K562 (cell line): Measurements from ENCODE around the gene RIT1. TPM values are rescaled to one million over a fixed set of nuclear protein-coding genes. Genes with fewer than 3 reads are reported as not detected.

Experiments used
- ARID2 ChIP-seq: fragments of 450-650 bp; IDR thresholded peaks from 2 replicates; pipeline ENCODE4 v1.6.1; 2017; ENCODE audit warnings: antibody characterized with exemption, mild to moderate bottlenecking
- CBX3 ChIP-seq, 2 experiments: IDR thresholded peaks; 1 replicate in 1 of 2; 2 replicates in 1 of 2; pipeline ENCODE4 v1.6.1; 2012; ENCODE audit warnings: inconsistent platforms in 2 of 2, low read length in 2 of 2, borderline replicate concordance in 1 of 2, control low read depth in 1 of 2
- CEBPG ChIP-seq, 3 experiments: fragments of 200-800 bp in 1 of 3; sonication (Bioruptor generic) in 1 of 3; sonication (generic) in 1 of 3; formaldehyde crosslinking in 1 of 3; IDR thresholded peaks in 2 of 3; conservative IDR thresholded peaks in 1 of 3; 2 replicates each; pipeline versions ENCODE4 v1.6.1 to v1.8.0; 2016 to 2022; ENCODE audit warnings: missing compliant biosample characterization in 2 of 3, missing genetic modification characterization in 2 of 3, mild to moderate bottlenecking in 1 of 3, missing genetic modification reagents in 1 of 3
- HDGF ChIP-seq: fragments of 450-650 bp; IDR thresholded peaks from 2 replicates; pipeline ENCODE4 v1.6.1; 2016
- ILF3 ChIP-seq: fragments of 450-650 bp; IDR thresholded peaks from 2 replicates; pipeline ENCODE4 v1.6.1; 2018; ENCODE audit warnings: antibody characterized with exemption, mild to moderate bottlenecking, moderate library complexity, borderline replicate concordance
- MAFK ChIP-seq: IDR thresholded peaks from 2 replicates; pipeline ENCODE4 v1.6.1; 2011; ENCODE audit warnings: low read length, improper control_type of control experiment
- MCM2 ChIP-seq: fragments of 450-650 bp; IDR thresholded peaks from 2 replicates; pipeline ENCODE4 v1.6.1; 2017; ENCODE audit warnings: low read depth, mild to moderate bottlenecking
- MECOM ChIP-seq: fragments of 250-450 bp; sonication (Bioruptor Pico); IDR thresholded peaks from 2 replicates; pipeline ENCODE4 v1.8.0; 2022; ENCODE audit warnings: inconsistent platforms
- NFE2L1 ChIP-seq: fragments of 450-650 bp; IDR thresholded peaks from 2 replicates; pipeline ENCODE4 v1.6.1; 2016; ENCODE audit warnings: missing genetic modification characterization, low read depth, mild to moderate bottlenecking, missing compliant biosample characterization, moderate library complexity, borderline replicate concordance
- SAFB ChIP-seq: fragments of 200-400 bp; formaldehyde crosslinking; IDR thresholded peaks from 2 replicates; pipeline ENCODE4 v1.6.1; 2017; ENCODE audit warnings: low read depth, low read length, borderline replicate concordance
- SMAD4 ChIP-seq: fragments of 250-450 bp; sonication (Bioruptor Pico); conservative IDR thresholded peaks from 2 replicates; pipeline ENCODE4 v1.8.0; 2021; ENCODE audit warnings: inconsistent platforms, mild to moderate bottlenecking, moderate library complexity
- SMARCE1 ChIP-seq: fragments of 450-650 bp; IDR thresholded peaks from 2 replicates; pipeline ENCODE4 v1.7.1; 2016; ENCODE audit warnings: mild to moderate bottlenecking
- SRSF9 ChIP-seq: fragments of 200-400 bp; formaldehyde crosslinking; IDR thresholded peaks from 2 replicates; pipeline ENCODE4 v1.6.1; 2017; ENCODE audit warnings: low read depth, low read length, borderline replicate concordance
- STAT5A ChIP-seq: IDR thresholded peaks from 2 replicates; pipeline ENCODE4 v1.6.1; 2012; ENCODE audit warnings: low read length, inconsistent platforms, borderline replicate concordance
- TEAD2 ChIP-seq: fragments of 450-650 bp; IDR thresholded peaks from 2 replicates; pipeline ENCODE4 v1.6.1; 2016; ENCODE audit warnings: missing genetic modification characterization, control low read depth, missing compliant biosample characterization
- ZBTB7A ChIP-seq: IDR thresholded peaks from 2 replicates; pipeline ENCODE4 v1.6.1; 2011; ENCODE audit warnings: low read depth, mild to moderate bottlenecking, low read length, moderate library complexity, borderline replicate concordance; ENCODE audit not compliant: control insufficient read depth
- ZNF57 ChIP-seq: fragments of 450-650 bp; formaldehyde crosslinking; IDR thresholded peaks from 2 replicates; pipeline ENCODE4 v1.4.0; 2020; ENCODE audit warnings: mild to moderate bottlenecking, moderate library complexity
- polyA plus RNA-seq, 8 experiments: library from polyadenylated mRNA; depleted of rRNA in 4 of 8; stranded (reverse) in 5 of 8; unstranded in 3 of 8; fragments of >200 nt; fragmentation: Nextera tagmentation in 2 of 8; fragmentation: Illumina TruSeq in 1 of 8; extraction: Ambion mirVana in 2 of 8; extraction: Trizol in 1 of 8; gene quantifications; 2 replicates each; pipeline versions ENCODE4 v1.2.1 to v1.2.3, GENCODE V29; 2011 to 2014; ENCODE audit warnings: inconsistent platforms in 1 of 8, missing spikeins in 1 of 8
- total RNA-seq, 7 experiments: library from RNA; depleted of rRNA in 6 of 7; stranded (reverse); fragments of >200 nt in 6 of 7; fragmentation: Illumina TruSeq in 2 of 7; extraction: Trizol in 2 of 7; gene quantifications; 2 replicates each; pipeline versions ENCODE4 v1.2.1 to v1.2.3, GENCODE V29; 2011 to 2021; ENCODE audit warnings: low replicate concordance in 1 of 7
- TF ChIP-seq, protein P1 (sequence below), 2 experiments: fragments of 450-650 bp; IDR thresholded peaks; 2 replicates each; pipeline ENCODE4 v1.6.1; 2018; ENCODE audit warnings: mild to moderate bottlenecking in 2 of 2, low read depth in 1 of 2; ENCODE audit not compliant: partially characterized antibody in 2 of 2
- TF ChIP-seq, protein P2 (sequence below): IDR thresholded peaks from 2 replicates; pipeline ENCODE4 v1.6.1; 2014; ENCODE audit warnings: antibody characterized with exemption
- TF ChIP-seq, protein P3 (sequence below): IDR thresholded peaks from 2 replicates; pipeline ENCODE4 v1.6.1; 2016; ENCODE audit warnings: missing genetic modification characterization, missing compliant biosample characterization

Gene RIT1
- total and polyA plus RNA-seq, 9 of the 15 experiments (the other 6 are each of a cell fraction or from before 2014, with no cell fraction given): 13.5 to 57.6 (median 22.9) TPM

DNA sequence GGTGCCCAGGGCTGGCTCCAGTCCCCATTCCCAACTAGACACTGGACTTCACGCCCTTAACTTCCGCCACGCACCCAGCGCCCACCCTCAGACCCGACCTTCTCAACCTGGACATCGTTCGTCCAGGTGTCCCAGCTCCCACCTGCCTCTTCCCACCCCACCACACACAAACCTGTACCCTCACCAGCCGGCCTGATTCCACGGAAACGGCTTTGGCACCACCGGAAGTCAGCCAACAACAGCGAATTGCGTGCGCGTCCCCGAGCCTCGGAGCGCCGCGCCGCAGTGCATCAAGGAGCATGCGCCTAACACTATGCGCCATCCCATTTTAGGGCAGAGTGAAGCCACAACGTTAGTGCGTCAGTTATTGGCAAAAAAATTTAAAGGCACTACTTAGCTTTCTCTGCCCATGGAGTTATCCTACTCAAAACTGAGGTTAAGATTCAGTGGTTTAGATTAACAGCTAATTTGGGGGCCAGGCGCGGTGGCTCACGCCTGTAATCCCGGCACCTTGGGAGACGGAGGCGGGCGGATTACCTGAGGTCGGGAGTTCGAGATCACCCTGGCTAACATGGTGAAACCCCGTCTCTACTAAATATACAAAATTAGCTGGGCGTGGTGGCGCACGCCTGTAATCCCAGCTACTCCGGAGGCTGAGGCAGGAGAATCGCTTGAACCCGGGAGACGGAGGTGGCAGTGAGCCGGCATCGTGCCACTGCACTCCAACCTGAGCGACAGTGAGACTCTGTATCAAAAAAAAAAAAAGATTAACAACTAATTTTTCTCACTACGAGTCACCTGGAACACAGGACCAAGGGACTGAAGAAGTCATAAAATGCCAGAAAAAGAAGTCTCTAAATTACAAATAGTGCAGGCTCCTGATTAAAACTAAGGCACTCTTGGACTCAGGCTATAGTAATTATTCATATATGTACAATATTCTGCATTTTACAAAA is 53.9 kb downstream of the RIT1 start, which contains the start of gene GON4L (continued):
- TF ChIP-seq CEBPG (CRISPR knock-in tag; IDR thresholded peaks at IDR 0.05) (no peak), CEBPG (tag; conservative IDR thresholded peaks at IDR 0.05 in 1 of 2, IDR thresholded peaks at IDR 0.05 in 1 of 2) (no peak), ILF3 (no peak), SRSF9 (no peak), MAFK (no peak), HDGF (peak; percentile 68; the same call in 1 of the 2 replicates), ZNF57 (CRISPR knock-in tag) (no peak), NFE2L1 (tag) (no peak), SMARCE1 (0 out of 2 replicates have a peak, but pooled peaks have one; percentile 56), TEAD2 (no peak), MCM2 (no peak), ZBTB7A (no peak), MECOM (CRISPR knock-in tag) (no peak), ARID2 (no peak; the same call in 1 of the 2 replicates), SAFB (no peak), CBX3 (IDR thresholded peaks at IDR 0.05; ENCODE audit: borderline replicate concordance in 1 of 2, low read length in 2 of 2) (no peak; a peak in 1 of 3 replicates), STAT5A (no peak), SMAD4 (no peak; the same call in 1 of the 2 replicates)
- TF ChIP-seq, protein P1, sequence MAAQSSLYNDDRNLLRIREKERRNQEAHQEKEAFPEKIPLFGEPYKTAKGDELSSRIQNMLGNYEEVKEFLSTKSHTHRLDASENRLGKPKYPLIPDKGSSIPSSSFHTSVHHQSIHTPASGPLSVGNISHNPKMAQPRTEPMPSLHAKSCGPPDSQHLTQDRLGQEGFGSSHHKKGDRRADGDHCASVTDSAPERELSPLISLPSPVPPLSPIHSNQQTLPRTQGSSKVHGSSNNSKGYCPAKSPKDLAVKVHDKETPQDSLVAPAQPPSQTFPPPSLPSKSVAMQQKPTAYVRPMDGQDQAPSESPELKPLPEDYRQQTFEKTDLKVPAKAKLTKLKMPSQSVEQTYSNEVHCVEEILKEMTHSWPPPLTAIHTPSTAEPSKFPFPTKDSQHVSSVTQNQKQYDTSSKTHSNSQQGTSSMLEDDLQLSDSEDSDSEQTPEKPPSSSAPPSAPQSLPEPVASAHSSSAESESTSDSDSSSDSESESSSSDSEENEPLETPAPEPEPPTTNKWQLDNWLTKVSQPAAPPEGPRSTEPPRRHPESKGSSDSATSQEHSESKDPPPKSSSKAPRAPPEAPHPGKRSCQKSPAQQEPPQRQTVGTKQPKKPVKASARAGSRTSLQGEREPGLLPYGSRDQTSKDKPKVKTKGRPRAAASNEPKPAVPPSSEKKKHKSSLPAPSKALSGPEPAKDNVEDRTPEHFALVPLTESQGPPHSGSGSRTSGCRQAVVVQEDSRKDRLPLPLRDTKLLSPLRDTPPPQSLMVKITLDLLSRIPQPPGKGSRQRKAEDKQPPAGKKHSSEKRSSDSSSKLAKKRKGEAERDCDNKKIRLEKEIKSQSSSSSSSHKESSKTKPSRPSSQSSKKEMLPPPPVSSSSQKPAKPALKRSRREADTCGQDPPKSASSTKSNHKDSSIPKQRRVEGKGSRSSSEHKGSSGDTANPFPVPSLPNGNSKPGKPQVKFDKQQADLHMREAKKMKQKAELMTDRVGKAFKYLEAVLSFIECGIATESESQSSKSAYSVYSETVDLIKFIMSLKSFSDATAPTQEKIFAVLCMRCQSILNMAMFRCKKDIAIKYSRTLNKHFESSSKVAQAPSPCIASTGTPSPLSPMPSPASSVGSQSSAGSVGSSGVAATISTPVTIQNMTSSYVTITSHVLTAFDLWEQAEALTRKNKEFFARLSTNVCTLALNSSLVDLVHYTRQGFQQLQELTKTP (IDR thresholded peaks at IDR 0.05; ENCODE audit: low read depth in 1 of 2, partially characterized antibody in 2 of 2): peak in 1 of 2 experiments; percentile 78
- TF ChIP-seq, protein P2, sequence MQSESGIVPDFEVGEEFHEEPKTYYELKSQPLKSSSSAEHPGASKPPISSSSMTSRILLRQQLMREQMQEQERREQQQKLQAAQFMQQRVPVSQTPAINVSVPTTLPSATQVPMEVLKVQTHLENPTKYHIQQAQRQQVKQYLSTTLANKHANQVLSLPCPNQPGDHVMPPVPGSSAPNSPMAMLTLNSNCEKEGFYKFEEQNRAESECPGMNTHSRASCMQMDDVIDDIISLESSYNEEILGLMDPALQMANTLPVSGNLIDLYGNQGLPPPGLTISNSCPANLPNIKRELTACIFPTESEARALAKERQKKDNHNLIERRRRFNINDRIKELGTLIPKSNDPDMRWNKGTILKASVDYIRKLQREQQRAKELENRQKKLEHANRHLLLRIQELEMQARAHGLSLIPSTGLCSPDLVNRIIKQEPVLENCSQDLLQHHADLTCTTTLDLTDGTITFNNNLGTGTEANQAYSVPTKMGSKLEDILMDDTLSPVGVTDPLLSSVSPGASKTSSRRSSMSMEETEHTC: no peak
- TF ChIP-seq, protein P3, sequence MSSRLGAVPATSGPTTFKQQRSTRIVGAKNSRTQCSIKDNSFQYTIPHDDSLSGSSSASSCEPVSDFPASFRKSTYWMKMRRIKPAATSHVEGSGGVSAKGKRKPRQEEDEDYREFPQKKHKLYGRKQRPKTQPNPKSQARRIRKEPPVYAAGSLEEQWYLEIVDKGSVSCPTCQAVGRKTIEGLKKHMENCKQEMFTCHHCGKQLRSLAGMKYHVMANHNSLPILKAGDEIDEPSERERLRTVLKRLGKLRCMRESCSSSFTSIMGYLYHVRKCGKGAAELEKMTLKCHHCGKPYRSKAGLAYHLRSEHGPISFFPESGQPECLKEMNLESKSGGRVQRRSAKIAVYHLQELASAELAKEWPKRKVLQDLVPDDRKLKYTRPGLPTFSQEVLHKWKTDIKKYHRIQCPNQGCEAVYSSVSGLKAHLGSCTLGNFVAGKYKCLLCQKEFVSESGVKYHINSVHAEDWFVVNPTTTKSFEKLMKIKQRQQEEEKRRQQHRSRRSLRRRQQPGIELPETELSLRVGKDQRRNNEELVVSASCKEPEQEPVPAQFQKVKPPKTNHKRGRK (tag): no peak
